ENCODE results near the gene KCTD4.
"Not testable (repeated sequence)": the region's sequence is repeated elsewhere in the genome, so short reads cannot be mapped to it uniquely, and the experiment has no call there.

Gene KCTD4

DNA sequence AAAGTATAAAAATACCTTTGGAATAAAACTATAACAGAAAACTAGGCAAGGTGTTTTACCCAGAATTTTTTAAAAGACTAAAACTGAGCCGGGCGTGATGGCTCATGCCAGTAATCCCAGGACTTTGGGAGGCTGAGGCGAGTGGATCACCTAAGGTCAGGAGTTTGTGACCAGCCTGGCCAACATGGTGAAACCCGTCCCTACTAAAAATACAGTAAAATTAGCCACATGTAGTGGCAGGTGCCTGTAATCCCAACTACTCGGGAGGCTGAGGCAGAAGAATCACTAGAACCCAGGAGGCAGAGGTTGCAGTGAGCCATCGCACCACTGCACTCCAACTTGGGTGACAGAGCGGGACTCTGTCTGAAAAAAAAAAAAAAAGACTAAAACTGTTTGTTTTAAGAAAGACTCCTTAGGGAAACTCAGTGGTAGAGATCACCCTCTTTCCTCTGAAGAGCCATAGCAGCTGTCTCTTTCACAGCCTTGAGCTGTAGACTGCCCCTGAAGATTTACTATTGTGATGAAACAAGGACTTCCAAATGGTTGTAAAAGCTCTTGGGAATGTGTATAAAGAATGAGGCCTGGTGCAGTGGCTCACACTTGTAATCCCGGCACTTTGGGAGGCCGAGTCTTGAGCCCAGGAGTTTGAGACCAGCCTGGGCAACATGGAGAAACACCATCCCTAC is 14.7 kb upstream of the KCTD4 start:
- no peak for DNase-seq (ENCODE audit: low spot score)

DNA sequence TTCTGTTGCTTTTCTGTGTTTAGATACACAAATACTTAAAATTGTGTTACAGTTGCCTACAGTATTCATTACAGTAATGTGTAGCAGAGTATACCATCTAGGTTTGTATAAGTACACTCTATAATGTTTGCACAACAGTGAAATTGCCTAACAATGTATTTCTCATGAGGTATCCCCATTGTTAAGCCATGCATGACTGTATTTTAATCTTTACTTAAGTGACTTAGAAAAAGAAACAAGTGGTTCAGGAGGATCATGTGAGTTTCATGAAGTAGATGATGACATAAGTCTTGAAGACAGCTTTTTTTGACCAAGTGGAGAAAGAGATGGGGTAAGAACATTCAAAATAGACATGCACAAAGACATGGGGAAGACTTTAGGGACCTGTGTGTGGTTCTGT is 8.4 kb upstream of the KCTD4 start:
- no peak for DNase-seq (ENCODE audit: low spot score)

GRCh38 chr13:45208132-45208531 is 7.3 kb upstream of the KCTD4 start:
- no peak for DNase-seq (ENCODE audit: low spot score)

DNA sequence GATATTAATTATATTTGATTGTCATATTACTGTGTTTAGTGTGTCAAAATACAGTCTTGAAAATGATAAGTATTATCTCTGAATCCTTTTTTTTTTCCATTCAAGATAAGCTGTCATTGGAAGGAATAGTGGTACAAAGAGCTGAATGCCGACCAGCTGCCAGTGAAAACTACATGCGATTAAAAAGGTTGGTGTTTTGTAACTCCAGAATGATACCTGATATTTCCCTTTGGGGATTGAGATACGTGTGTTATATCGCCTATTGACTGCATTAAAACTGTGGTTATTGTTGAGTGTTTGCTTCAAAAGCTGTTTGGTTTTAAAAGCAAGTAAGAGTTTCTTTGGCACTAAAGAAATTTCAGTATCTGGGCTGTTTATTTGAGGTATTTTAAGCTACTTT is 6.5 kb upstream of the KCTD4 start:
- DNase-seq (ENCODE audit: low spot score) = no peak

DNA sequence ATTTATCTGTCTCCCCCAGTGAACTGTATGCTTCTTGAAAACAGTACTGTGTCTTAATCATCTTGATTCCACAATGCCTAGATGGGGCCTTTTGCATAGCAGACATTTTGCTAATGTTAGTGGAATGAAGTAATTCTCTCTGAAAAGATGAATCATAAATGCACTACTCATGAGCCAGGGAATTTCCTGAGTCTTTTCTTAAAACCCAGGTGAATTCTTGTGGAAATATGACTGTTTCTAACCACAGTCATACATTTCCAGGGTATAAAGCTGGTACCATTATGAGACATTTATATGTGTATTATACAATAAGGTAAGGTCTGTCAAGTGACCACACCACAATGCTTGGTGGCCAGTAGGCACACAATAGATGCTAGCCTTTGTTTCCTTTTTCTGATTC is 5.5 kb upstream of the KCTD4 start:
- peak; percentile 10 for DNase-seq (ENCODE audit: low spot score)

- DNase-seq (ENCODE audit: low spot score) = no peak
Observed at GRCh38 chr13:45205124-45205523, 4.3 kb upstream of the KCTD4 start.

GRCh38 chr13:45199711-45200110 is 1.1 kb downstream of the KCTD4 start:
- no peak for DNase-seq (ENCODE audit: low spot score)

DNA sequence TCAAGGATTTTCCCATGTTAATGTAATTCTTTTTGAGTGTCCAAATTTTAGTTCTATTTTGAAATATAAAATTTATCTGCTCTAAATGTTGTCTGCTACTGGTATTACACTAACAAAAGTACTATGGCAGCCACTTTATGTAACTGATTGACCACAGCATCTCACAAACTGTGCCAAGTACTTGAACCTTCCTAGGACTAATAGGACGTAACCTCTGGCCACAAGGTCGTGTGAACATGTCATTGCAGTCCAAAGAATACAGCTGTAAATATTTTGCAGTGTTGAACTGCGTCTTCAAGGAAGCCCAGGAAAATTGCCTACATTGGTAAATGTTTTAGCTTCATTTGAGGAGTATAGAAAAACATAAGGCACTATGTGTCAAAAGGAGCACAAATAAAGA is 1.9 kb downstream of the KCTD4 start:
- DNase-seq (ENCODE audit: low spot score) = no peak

- DNase-seq (ENCODE audit: low spot score) = no peak
Observed at GRCh38 chr13:45198041-45198440, 2.8 kb downstream of the KCTD4 start.

DNA sequence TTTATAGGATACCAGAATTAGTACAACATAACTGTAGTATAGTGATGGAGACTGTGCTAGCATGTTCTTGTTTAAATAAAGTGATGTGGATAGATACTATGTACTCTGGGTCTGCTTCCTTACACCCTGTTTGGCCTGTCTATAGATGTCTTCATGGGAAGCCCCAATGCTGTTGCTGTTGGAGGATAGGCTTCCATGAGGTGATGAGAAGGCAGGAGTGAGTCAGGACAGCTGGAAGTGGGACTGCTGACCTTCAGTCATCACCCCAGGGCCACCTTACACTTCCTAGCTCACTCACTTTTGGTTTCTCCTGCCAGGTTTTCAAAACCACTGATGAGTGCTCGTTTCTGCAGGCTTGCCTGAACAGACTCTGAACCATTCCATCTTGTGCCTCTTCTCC is 4.2 kb downstream of the KCTD4 start:
- no peak for DNase-seq (ENCODE audit: low spot score)

- DNase-seq (ENCODE audit: low spot score) = no peak
Observed at GRCh38 chr13:45196096-45196495, 4.7 kb downstream of the KCTD4 start.

DNA sequence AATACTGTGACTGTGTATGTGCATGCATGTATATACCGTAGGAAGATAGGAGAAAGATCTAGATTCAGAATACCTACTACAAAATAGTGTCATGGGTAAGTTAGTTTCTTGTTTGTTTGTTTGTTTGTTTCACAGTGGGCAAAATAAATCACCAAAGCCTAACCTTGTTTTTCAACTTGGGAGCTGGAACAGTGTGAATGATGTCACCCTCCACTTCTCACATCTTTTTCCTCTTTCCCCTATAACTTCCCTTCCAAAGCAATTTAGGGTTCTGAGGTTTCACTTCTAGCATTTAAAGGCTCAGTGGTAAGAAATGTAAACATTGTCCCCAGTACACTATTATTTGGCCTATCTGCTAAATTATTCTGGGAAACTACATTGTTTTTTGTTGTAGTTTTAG is 5.4 kb downstream of the KCTD4 start:
- DNase-seq (ENCODE audit: low spot score) = no peak

DNA sequence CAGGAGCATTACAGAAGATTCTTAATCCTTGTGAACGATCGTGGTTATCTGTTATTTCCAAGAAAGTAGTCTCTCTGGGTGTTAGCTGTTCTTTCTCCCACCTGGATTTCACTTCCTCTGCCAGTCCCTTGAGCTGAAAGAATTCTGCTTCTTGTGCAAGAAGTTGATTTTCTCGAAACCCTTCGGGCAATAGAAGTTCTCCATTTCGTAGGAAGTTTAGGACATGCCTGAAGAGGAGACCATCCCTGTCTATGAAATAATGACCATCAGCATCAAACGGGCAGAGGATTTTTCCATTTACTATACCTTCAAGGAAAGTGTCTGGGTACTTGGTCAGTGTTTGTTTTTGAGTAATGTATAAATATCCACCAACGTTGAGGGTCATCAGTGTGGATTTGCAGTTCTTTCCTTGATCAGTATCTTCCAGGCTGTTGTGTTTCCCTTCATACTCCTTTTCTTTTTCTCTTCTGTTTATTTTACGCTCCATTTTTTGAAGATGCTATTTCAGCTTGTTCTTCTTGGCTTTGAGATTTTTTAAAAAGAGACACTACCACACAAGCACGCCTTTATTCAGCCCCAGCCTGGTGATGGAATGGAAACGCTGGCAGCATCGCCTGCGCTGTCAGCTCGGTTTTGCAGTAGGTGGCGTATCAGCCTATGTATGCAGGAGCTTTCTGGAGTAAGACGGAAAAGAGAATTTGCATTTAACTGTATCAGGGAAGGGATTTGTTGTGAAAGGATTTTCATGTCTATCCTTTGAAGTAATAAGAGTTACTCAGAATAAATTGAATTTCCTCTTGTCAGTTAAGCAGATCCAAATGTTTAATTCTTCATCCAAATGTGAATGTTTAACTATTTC is 6.5 kb downstream of the KCTD4 start:
- DNase-seq (ENCODE audit: low spot score) = no peak

- no peak for DNase-seq (ENCODE audit: low spot score)
Observed at GRCh38 chr13:45191874-45192273, 9.0 kb downstream of the KCTD4 start.

- not testable (repeated sequence) for DNase-seq (ENCODE audit: low spot score)
Observed at GRCh38 chr13:45189511-45189910, 11.3 kb downstream of the KCTD4 start.

DNA sequence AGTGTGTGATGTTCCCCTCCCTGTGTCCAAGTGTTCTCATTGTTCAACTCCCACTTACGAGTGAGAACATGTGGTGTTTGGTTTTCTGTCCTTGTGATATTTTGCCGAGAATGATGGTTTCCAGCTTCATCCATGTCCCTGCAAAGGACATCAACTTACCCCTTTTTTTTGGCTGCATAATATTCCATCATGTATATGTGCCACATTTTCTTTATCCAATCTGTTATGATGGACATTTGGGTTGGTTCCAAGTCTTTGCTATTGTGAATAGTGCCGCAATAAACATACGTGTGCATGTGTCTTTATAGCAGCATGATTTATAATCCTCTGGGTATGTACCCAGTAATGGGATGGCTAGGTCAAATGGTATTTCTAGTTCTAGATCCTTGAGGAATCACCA is 11.8 kb downstream of the KCTD4 start:
- not testable (repeated sequence) for DNase-seq (ENCODE audit: low spot score)

GRCh38 chr13:45185286-45185685 is 15.6 kb downstream of the KCTD4 start:
- DNase-seq (ENCODE audit: low spot score) = no peak

- no peak for DNase-seq (ENCODE audit: low spot score)
Observed at GRCh38 chr13:45184693-45185092, 16.2 kb downstream of the KCTD4 start.

DNA sequence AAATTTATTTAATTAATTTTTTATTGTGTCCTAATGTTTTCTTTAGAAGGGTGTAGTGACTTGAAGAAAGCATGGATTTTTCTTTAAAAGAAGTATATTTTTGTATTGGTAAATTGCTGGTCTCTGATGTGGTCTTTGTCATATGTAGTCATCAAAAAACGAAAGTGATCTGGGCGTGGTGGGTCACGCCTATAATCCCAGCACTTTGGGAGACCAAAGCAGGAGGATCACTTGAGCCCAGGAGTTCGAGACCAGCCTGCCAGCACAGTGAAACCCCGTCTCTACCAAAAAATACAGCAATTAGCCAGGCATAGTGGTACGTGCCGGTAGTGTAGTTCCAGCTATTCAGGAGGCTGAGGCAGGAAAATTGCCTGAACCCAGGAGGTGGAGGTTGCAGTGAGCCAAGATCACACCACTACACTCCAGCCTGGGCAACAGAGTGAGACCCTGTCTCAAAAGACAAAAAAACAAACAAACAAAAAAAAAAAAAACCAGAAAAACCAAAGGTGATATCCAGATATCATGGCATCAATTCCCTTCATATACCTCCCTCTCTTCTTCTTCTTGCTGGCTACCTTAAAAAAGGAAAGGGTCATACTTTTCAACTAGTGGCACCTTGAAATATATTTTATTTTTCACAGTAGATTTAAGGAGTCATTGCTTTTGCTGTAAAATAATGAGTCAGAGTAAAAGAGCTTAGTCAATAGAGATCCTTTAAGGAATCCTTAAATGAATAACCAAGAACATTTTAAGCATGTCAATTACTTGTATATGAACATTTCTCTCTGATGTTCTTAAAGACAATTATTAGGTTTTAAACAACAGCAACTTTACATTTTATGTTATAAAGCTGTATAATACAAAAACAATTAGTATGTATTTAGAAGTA is 19.9 kb downstream of the KCTD4 start:
- no peak for DNase-seq (ENCODE audit: low spot score)

- no peak for DNase-seq (ENCODE audit: low spot score)
Observed at GRCh38 chr13:45180303-45180702, 20.5 kb downstream of the KCTD4 start.

DNA sequence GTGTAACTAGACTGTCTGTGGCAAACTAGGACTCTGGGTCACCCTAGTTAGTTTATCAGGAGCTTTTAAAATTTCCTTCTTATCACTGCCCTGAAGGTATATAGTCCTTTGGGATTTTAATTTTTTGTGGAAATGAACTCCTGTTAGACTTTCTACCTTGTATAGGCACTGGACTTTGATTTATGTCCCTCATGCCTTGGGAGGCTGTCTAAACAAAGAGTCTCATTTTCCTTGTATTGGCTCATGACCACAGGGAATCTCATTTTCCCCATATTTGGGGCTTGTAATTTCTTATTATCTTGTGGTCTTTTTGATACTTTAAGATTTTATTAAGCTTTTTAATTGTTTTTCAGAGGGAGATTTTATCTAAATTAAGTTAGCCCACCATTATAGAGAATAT is 21.4 kb downstream of the KCTD4 start:
- no peak for DNase-seq (ENCODE audit: low spot score)

DNA sequence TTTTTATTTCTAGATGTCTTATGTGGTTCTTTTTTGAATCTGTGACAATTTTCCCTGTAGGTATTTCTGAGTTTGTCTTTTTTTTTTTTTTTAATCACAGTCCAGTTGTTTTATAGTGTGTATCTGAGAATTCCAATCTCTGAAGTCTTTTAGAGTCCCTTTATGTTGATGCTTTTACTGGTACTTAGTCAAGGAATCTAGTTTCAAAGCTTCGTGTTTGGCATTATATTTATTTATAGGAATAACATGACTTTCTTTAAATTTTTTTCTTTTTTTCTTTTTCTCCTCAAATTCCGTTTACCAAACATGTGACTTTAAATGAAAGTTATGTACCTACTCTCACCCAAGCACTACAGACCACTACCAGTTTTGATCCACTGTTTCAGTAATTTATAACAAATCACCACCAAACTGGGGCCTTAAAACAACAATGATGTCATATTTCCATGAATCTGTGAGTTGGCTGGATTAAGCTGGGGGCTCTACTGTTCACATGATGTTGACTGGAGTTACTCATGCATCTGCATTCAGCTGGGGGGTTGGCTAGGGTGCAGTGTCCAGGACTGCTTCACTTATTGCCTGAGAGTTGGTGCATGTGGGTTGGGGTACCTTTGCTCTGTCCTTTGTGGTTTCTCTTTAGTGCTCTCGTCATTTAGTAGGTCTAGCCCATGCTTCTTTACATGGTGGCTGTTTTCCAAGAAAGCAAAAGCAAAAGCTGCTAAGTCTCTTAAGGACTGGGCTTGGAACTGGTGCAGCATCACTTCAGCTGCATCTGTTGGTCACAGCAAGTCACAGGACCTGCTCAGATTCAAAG is 22.3 kb downstream of the KCTD4 start:
- DNase-seq (ENCODE audit: low spot score) = no peak

All from COLO829 (cell line).